ENCODE data around the gene TMC1.

Gene TMC1

GRCh38 chr9:72882117-72882775 is 360.8 kb downstream of the TMC1 start:
- Histone ChIP-seq H3K4me2 (ENCODE audit: insufficient read depth, low read length) (no peak overlapping the region), H3K27me3 (ENCODE audit: insufficient read depth, low read length, poor library complexity) (peaks cover 4% of the 10 kb centered on the region), H3K36me3 (ENCODE audit: insufficient read depth, low read length) (no peaks in the 10 kb centered on the region), H3K9me3 (ENCODE audit: insufficient read depth, low read length, severe bottlenecking) (no peaks in the 10 kb centered on the region), H3K4me1 (ENCODE audit: insufficient read depth, low read length) (no peaks in the 10 kb centered on the region), H3K27ac (ENCODE audit: low read length) (no peak overlapping the region), H3K4me3 (ENCODE audit: low read depth in 1 of 2, low read length in 2 of 2) (no peak overlapping the region), H3K9ac (ENCODE audit: low read depth, low read length) (no peak overlapping the region), H4K20me1 (ENCODE audit: insufficient read depth, low read length) (no peaks in the 10 kb centered on the region), H2AFZ (ENCODE audit: low read depth, low read length) (no peak overlapping the region), H3K79me2 (ENCODE audit: insufficient read depth, low read length) (no peaks in the 10 kb centered on the region)
- DNase-seq (no peak), ATAC-seq (ENCODE audit: insufficient read depth, low read depth) (no peak)
- TF ChIP-seq CTCF (IDR thresholded peaks at IDR 0.05; ENCODE audit: borderline replicate concordance, extremely low read depth, low read length, poor library complexity, severe bottlenecking) (no peak), EZH2 (IDR thresholded peaks at IDR 0.05; ENCODE audit: borderline replicate concordance, low read depth, low read length, severe bottlenecking) (no peak)

- DNase-seq (no peak), ATAC-seq (ENCODE audit: insufficient read depth, low read depth) (no peak)
- Histone ChIP-seq H3K4me2 (ENCODE audit: insufficient read depth, low read length) (no peak overlapping the region), H4K20me1 (ENCODE audit: insufficient read depth, low read length) (no peaks in the 10 kb centered on the region), H3K9ac (ENCODE audit: low read depth, low read length) (no peak overlapping the region), H3K4me3 (ENCODE audit: low read depth in 1 of 2, low read length in 2 of 2) (no peak overlapping the region), H3K27me3 (ENCODE audit: insufficient read depth, low read length, poor library complexity) (peaks cover 4% of the 10 kb centered on the region), H3K27ac (ENCODE audit: low read length) (no peak overlapping the region), H3K9me3 (ENCODE audit: insufficient read depth, low read length, severe bottlenecking) (no peaks in the 10 kb centered on the region), H3K36me3 (ENCODE audit: insufficient read depth, low read length) (no peaks in the 10 kb centered on the region), H2AFZ (ENCODE audit: low read depth, low read length) (no peak overlapping the region), H3K79me2 (ENCODE audit: insufficient read depth, low read length) (no peaks in the 10 kb centered on the region), H3K4me1 (ENCODE audit: insufficient read depth, low read length) (no peaks in the 10 kb centered on the region)
- TF ChIP-seq CTCF (IDR thresholded peaks at IDR 0.05; ENCODE audit: borderline replicate concordance, extremely low read depth, low read length, poor library complexity, severe bottlenecking) (no peak), EZH2 (IDR thresholded peaks at IDR 0.05; ENCODE audit: borderline replicate concordance, low read depth, low read length, severe bottlenecking) (no peak)
Observed at GRCh38 chr9:72883875-72884274, 362.5 kb downstream of the TMC1 start.

GRCh38 chr9:72884508-72884907 is 363.1 kb downstream of the TMC1 start:
- H3K9ac ChIP-seq (ENCODE audit: low read depth, low read length), result no peak overlapping the region
- H3K4me1 ChIP-seq (ENCODE audit: insufficient read depth, low read length), result no peaks in the 10 kb centered on the region
- no peak overlapping the region for H3K4me3 ChIP-seq (ENCODE audit: low read depth in 1 of 2, low read length in 2 of 2)
- H3K27me3 ChIP-seq (ENCODE audit: insufficient read depth, low read length, poor library complexity), result peaks cover 4% of the 10 kb centered on the region
- no peaks in the 10 kb centered on the region for H3K36me3 ChIP-seq (ENCODE audit: insufficient read depth, low read length)
- H3K4me2 ChIP-seq (ENCODE audit: insufficient read depth, low read length), result no peak overlapping the region
- no peaks in the 10 kb centered on the region for H3K79me2 ChIP-seq (ENCODE audit: insufficient read depth, low read length)
- H4K20me1 ChIP-seq (ENCODE audit: insufficient read depth, low read length), result no peaks in the 10 kb centered on the region
- ATAC-seq (ENCODE audit: insufficient read depth, low read depth), result no peak
- no peak for DNase-seq
- TF ChIP-seq CTCF (IDR thresholded peaks at IDR 0.05; ENCODE audit: borderline replicate concordance, extremely low read depth, low read length, poor library complexity, severe bottlenecking) (no peak), EZH2 (IDR thresholded peaks at IDR 0.05; ENCODE audit: borderline replicate concordance, low read depth, low read length, severe bottlenecking) (no peak)
- H3K27ac ChIP-seq (ENCODE audit: low read length), result no peak overlapping the region
- H3K9me3 ChIP-seq (ENCODE audit: insufficient read depth, low read length, severe bottlenecking), result no peaks in the 10 kb centered on the region
- H2AFZ ChIP-seq (ENCODE audit: low read depth, low read length), result no peak overlapping the region
